K562 (cell line): ENCODE data around the gene PLEKHN1. TPM values are rescaled to one million over a fixed set of nuclear protein-coding genes. Genes with fewer than 3 reads are reported as not detected.
A peak's percentile ranks its signal among the peaks of the same experiment; 100 is the strongest.

ENCODE experiments used
- ATAC-seq: fragments of 200-7000 bp; cut with Tn5 transposase; 3 replicates; pipeline ENCODE4 v1.9.1; 2020; ENCODE audit warnings: moderate library complexity
- BruUV-seq: library from RNA; stranded (reverse); fragments of 400-500 nt; replicated peaks from 2 replicates; lab custom pipeline; 2021; lab: Mats Ljungman, UMichigan
- CTCF ChIA-PET: fragments of 300-600 bp; formaldehyde crosslinking; extraction: SDS; loops from one replicate; lab custom pipeline; 2021; ENCODE audit warnings: low intra/inter-chr PET ratio; lab: Yijun Ruan, JAX
- POLR2A ChIA-PET: fragments of 300-600, 350-650 bp; sonication (Branson Sonifier 250); formaldehyde crosslinking; extraction: SDS; loops from one replicate; lab custom pipeline; 2021; ENCODE audit warnings: antibody characterized with exemption, inconsistent platforms; lab: Yijun Ruan, JAX
- DNase-seq, 4 experiments: peaks; one replicate each; pipeline versions ENCODE4 v3.0.0 to v3.0.0-alpha.2; 2011 to 2018; ENCODE audit warnings: low spot score in 3 of 4, mixed read lengths in 3 of 4; ENCODE audit errors: extremely low read depth in 1 of 4
- FAIRE-seq: peaks from 2 replicates; lab custom pipeline; 2011; peaks lifted over from hg19 to GRCh38; lab: Jason Lieb, UNC
- H2AFZ ChIP-seq: 2 replicates; pipeline ENCODE4 v1.6.0; 2011; ENCODE audit warnings: low read depth, low read length, control low read depth, inconsistent platforms
- H3K27ac ChIP-seq: fragments of 200-600 bp; 3 replicates; pipeline ENCODE4 v1.8.0; 2011; ENCODE audit warnings: low read depth, mild to moderate bottlenecking, control low read depth, inconsistent platforms, low read length, moderate library complexity, mixed read lengths; ENCODE audit errors: extremely low read depth
- H3K27me3 ChIP-seq, 2 experiments: fragments of 300-600 bp in 1 of 2; 2 replicates in 1 of 2; 3 replicates in 1 of 2; pipeline versions ENCODE4 v1.6.0 to v1.8.0; 2011; ENCODE audit warnings: inconsistent platforms in 2 of 2, low read length in 2 of 2, mild to moderate bottlenecking in 1 of 2, mixed read lengths in 1 of 2, moderate library complexity in 1 of 2; ENCODE audit not compliant: control insufficient read depth in 2 of 2, insufficient read depth in 2 of 2
- H3K36me3 ChIP-seq: fragments of 300-600 bp; 3 replicates; pipeline ENCODE4 v1.8.0; 2011; ENCODE audit warnings: mild to moderate bottlenecking, low read length, inconsistent platforms; ENCODE audit not compliant: control insufficient read depth, insufficient read depth
- H3K4me1 ChIP-seq, 2 experiments: fragments of 200-600 bp in 1 of 2; replicated peaks in 1 of 2; 2 replicates in 1 of 2; 3 replicates in 1 of 2; pipeline versions ENCODE4 v1.5.1 to v1.8.0; 2011; ENCODE audit warnings: inconsistent platforms in 2 of 2, low read length in 2 of 2, mild to moderate bottlenecking in 1 of 2, mixed read lengths in 1 of 2, moderate library complexity in 1 of 2; ENCODE audit not compliant: control insufficient read depth in 2 of 2, insufficient read depth in 2 of 2
- H3K4me2 ChIP-seq: 2 replicates; pipeline ENCODE4 v1.6.1; 2011; ENCODE audit warnings: low read length, control low read depth, inconsistent platforms, mixed read lengths; ENCODE audit not compliant: insufficient read depth
- H3K4me3 ChIP-seq: fragments of 200-600 bp; sonication (generic), shearing (Covaris generic); 2 replicates; pipeline ENCODE4 v1.5.1; 2016; ENCODE audit warnings: control low read depth, inconsistent platforms
- H3K79me2 ChIP-seq: fragments of 200-600 bp; 3 replicates; pipeline ENCODE4 v1.8.0; 2011; ENCODE audit warnings: low read length, inconsistent platforms; ENCODE audit not compliant: control insufficient read depth, insufficient read depth
- H3K9ac ChIP-seq, 2 experiments: 2 replicates each; pipeline versions ENCODE4 v1.6.0 to v1.6.1; 2011; ENCODE audit warnings: low read depth in 2 of 2, low read length in 2 of 2, control low read depth in 1 of 2, inconsistent platforms in 1 of 2, mild to moderate bottlenecking in 1 of 2, mixed read lengths in 1 of 2; ENCODE audit not compliant: insufficient read depth in 1 of 2
- H3K9me1 ChIP-seq: one replicate; pipeline ENCODE4 v1.6.0; 2011; ENCODE audit warnings: inconsistent platforms, mild to moderate bottlenecking, low read length, moderate library complexity; ENCODE audit not compliant: control insufficient read depth, insufficient read depth
- H3K9me3 ChIP-seq: replicated peaks from 2 replicates; pipeline ENCODE4 v1.5.1; 2011; ENCODE audit warnings: low read depth, low read length, inconsistent platforms; ENCODE audit not compliant: control insufficient read depth, insufficient read depth
- H4K20me1 ChIP-seq: replicated peaks from 2 replicates; pipeline ENCODE4 v1.6.1; 2011; ENCODE audit warnings: low read length, inconsistent platforms, mixed read lengths; ENCODE audit not compliant: control insufficient read depth, insufficient read depth
- BCOR ChIP-seq: fragments of 450-650 bp; IDR thresholded peaks from 2 replicates; pipeline ENCODE4 v1.6.1; 2016
- CCNT2 ChIP-seq: IDR thresholded peaks from 2 replicates; pipeline ENCODE4 v1.6.1; 2011; ENCODE audit warnings: borderline replicate concordance, low read depth, mild to moderate bottlenecking, moderate library complexity, mixed read lengths, low read length; ENCODE audit not compliant: insufficient read length; ENCODE audit errors: extremely low read depth
- CEBPG ChIP-seq, 3 experiments: fragments of 200-800 bp in 1 of 3; sonication (Bioruptor generic) in 1 of 3; sonication (generic) in 1 of 3; formaldehyde crosslinking in 1 of 3; IDR thresholded peaks in 2 of 3; conservative IDR thresholded peaks in 1 of 3; 2 replicates each; pipeline versions ENCODE4 v1.6.1 to v1.8.0; 2016 to 2022; ENCODE audit warnings: missing compliant biosample characterization in 2 of 3, missing genetic modification characterization in 2 of 3, mild to moderate bottlenecking in 1 of 3, missing genetic modification reagents in 1 of 3
- E2F3 ChIP-seq: fragments of 250-450 bp; sonication (Bioruptor Pico); IDR thresholded peaks from 2 replicates; pipeline ENCODE4 v1.4.0; 2020; ENCODE audit warnings: mild to moderate bottlenecking
- HBP1 ChIP-seq: fragments of 450-650 bp; formaldehyde crosslinking; IDR thresholded peaks from 2 replicates; pipeline ENCODE4 v1.4.0; 2022; ENCODE audit warnings: missing genetic modification characterization
- HNRNPL ChIP-seq: fragments of 200-400 bp; formaldehyde crosslinking; IDR thresholded peaks from 2 replicates; pipeline ENCODE4 v1.6.1; 2017; ENCODE audit warnings: low read depth, mild to moderate bottlenecking, low read length
- ID3 ChIP-seq, 2 experiments: fragments of 250-450 bp in 1 of 2; fragments of 450-650 bp in 1 of 2; sonication (Bioruptor Pico) in 1 of 2; IDR thresholded peaks; 2 replicates each; pipeline versions ENCODE4 v1.6.1 to v1.8.0; 2016 to 2021; ENCODE audit warnings: mild to moderate bottlenecking in 2 of 2, moderate library complexity in 2 of 2, missing compliant biosample characterization in 1 of 2, missing genetic modification characterization in 1 of 2
- PHF21A ChIP-seq: fragments of 450-650 bp; IDR thresholded peaks from 2 replicates; pipeline ENCODE4 v1.6.1; 2017; ENCODE audit warnings: low read depth, borderline replicate concordance
- PTTG1 ChIP-seq: fragments of 450-650 bp; IDR thresholded peaks from 2 replicates; pipeline ENCODE4 v1.6.1; 2016; ENCODE audit warnings: low read depth, mild to moderate bottlenecking, missing genetic modification characterization, missing compliant biosample characterization
- RBFOX2 ChIP-seq: fragments of 200-400 bp; formaldehyde crosslinking; IDR thresholded peaks from 2 replicates; pipeline ENCODE4 v1.6.1; 2017; ENCODE audit warnings: low read depth, mild to moderate bottlenecking, low read length, moderate library complexity
- RBM34 ChIP-seq: fragments of 200-400 bp; formaldehyde crosslinking; IDR thresholded peaks from 2 replicates; pipeline ENCODE4 v1.6.1; 2018; ENCODE audit warnings: low read length, borderline replicate concordance; ENCODE audit not compliant: insufficient read depth
- ZC3H11A ChIP-seq: IDR thresholded peaks from 2 replicates; pipeline ENCODE4 v1.6.1; 2012; ENCODE audit warnings: low read depth, low read length, improper control_type of control experiment
- WGBS: fragments of 100-300 bp; shearing (Covaris generic); methylation state at CpG from one replicate; pipeline ENCODE4 v1.1.6; 2016; ENCODE audit warnings: low coverage, mixed read lengths; ENCODE audit not compliant: insufficient coverage; ENCODE audit errors: missing lambda C conversion rate; 5-methylcytosine and 5-hydroxymethylcytosine counted together
- in situ Hi-C: fragments of 300-500 bp; cut with MboI; formaldehyde crosslinking; loops from 4 replicates; pipeline ENCODE4 v1.15.0; 2018; ENCODE audit warnings: inconsistent platforms, mixed read lengths
- intact Hi-C: fragments of 100-400 bp; cut with micrococcal nuclease; formaldehyde crosslinking; loops from 2 replicates; pipeline ENCODE4 v1.14.2; 2022
- polyA plus RNA-seq, 8 experiments: library from polyadenylated mRNA; depleted of rRNA in 4 of 8; stranded (reverse) in 5 of 8; unstranded in 3 of 8; fragments of >200 nt; fragmentation: Nextera tagmentation in 2 of 8; fragmentation: Illumina TruSeq in 1 of 8; extraction: Ambion mirVana in 2 of 8; extraction: Trizol in 1 of 8; gene quantifications; 2 replicates each; pipeline versions ENCODE4 v1.2.1 to v1.2.3, GENCODE V29; 2011 to 2014; ENCODE audit warnings: inconsistent platforms in 1 of 8, missing spikeins in 1 of 8
- total RNA-seq, 7 experiments: library from RNA; depleted of rRNA in 6 of 7; stranded (reverse); fragments of >200 nt in 6 of 7; fragmentation: Illumina TruSeq in 2 of 7; extraction: Trizol in 2 of 7; gene quantifications; 2 replicates each; pipeline versions ENCODE4 v1.2.1 to v1.2.3, GENCODE V29; 2011 to 2021; ENCODE audit warnings: low replicate concordance in 1 of 7
- TF ChIP-seq, protein P1 (sequence below): sonication (generic); formaldehyde crosslinking; IDR thresholded peaks from 2 replicates; pipeline ENCODE4 v1.8.0; 2022; ENCODE audit warnings: mild to moderate bottlenecking, low read depth, missing genetic modification reagents
- TF ChIP-seq, protein P2 (sequence below): sonication (generic); formaldehyde crosslinking; IDR thresholded peaks from 2 replicates; pipeline ENCODE4 v1.8.1; 2023; ENCODE audit warnings: mild to moderate bottlenecking, missing genetic modification reagents

Gene PLEKHN1
- total and polyA plus RNA-seq, 9 of the 15 experiments (the other 6 are each of a cell fraction or from before 2014, with no cell fraction given), result 0.07 to 1.5 (median 0.13) TPM; not detected in 2

DNA sequence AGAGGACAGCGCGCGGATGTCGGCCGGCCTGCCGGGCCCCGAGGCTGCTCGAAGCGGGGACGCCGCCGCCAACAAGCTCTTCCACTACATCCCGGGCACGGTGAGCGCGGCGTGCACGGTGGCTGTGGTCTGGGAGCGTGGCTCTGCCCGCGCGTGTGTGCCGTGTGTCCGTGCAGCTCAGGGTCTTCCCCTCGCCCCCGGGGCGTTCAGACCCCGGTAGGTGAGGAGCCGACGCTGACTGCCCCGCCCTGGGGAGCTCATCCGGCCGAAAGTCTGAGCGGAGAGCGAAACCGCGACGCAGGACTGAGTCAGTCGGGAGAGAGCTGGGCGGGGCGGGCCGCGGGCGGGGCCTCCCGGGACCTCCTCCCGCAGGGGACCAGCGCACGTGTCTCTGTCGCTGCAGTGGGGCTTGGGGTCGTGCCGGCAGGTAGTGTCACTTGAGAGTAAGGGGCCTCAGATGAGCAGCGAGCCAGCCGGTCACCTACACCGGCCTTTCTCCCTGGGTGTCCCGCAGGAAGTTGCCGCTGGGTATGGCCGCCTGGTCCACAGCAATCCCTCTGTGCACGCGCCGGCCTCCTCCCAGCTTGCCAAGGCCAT, 520 bp downstream of the PLEKHN1 start:
- in situ Hi-C loops (no loop called here), intact Hi-C loops (no loop called here)
- H3K4me2 ChIP-seq, result peak overlapping the region; percentile 94
- peak overlapping the region; percentile 54 for H3K4me3 ChIP-seq
- BruUV-seq, result no TSS peak
- peaks cover under 1% of the 10 kb centered on the region; the same call in 1 of the 3 replicates for H3K79me2 ChIP-seq
- H3K9me3 ChIP-seq, result peaks cover 6% of the 10 kb centered on the region
- peaks cover 14 to 73% of the 10 kb centered on the region in 2 experiments; a peak in 4 of 5 replicates for H3K4me1 ChIP-seq
- ATAC-seq (peak; percentile 96), DNase-seq (peak; percentile 90 to 92 (median 92)), FAIRE-seq (peak; percentile 92)
- H3K27ac ChIP-seq, result peak overlapping the region; percentile 71
- CTCF ChIA-PET, result no interaction called here
- no peaks in the 10 kb centered on the region for H4K20me1 ChIP-seq
- peaks cover 37% of the 10 kb centered on the region; the same call in 2 of the 3 replicates for H3K36me3 ChIP-seq
- peak overlapping the region; percentile 98 for H2AFZ ChIP-seq
- no peaks in the 10 kb centered on the region for H3K9me1 ChIP-seq
- WGBS, result 4% methylated on average over 57 of the region's 60 CpGs
- H3K27me3 ChIP-seq, result peaks cover 0 to 4% of the 10 kb centered on the region in 2 experiments; a peak in 2 of 5 replicates
- POLR2A ChIA-PET, result interaction anchor here (0.5 to 1.8 kb wide), 11 partner anchors 9 to 188 kb away, joined by 3 to 10 read pairs (median 3); no protein-coding TSS in a partner anchor
- peak overlapping the region; percentile 64 to 90 for H3K9ac ChIP-seq
- TF ChIP-seq ZC3H11A, result no peak
- no peak for TF ChIP-seq PTTG1 (tag)
- TF ChIP-seq BCOR, result peak; percentile 11; the same call in 1 of the 2 replicates
- peak; percentile 80 for TF ChIP-seq RBFOX2
- 0 out of 2 replicates have a peak, but pooled peaks have one; percentile 28 for TF ChIP-seq CEBPG (CRISPR knock-in tag; IDR thresholded peaks at IDR 0.05)
- no peak for TF ChIP-seq CEBPG (tag; conservative IDR thresholded peaks at IDR 0.05 in 1 of 2, IDR thresholded peaks at IDR 0.05 in 1 of 2)
- TF ChIP-seq RBM34, result peak; percentile 37; the same call in 1 of the 2 replicates
- peak; percentile 13 for TF ChIP-seq CCNT2
- TF ChIP-seq HNRNPL, result peak; percentile 26; the same call in 1 of the 2 replicates
- no peak for TF ChIP-seq HBP1 (CRISPR knock-in tag)
- TF ChIP-seq PHF21A, result no peak
- TF ChIP-seq, protein P1, sequence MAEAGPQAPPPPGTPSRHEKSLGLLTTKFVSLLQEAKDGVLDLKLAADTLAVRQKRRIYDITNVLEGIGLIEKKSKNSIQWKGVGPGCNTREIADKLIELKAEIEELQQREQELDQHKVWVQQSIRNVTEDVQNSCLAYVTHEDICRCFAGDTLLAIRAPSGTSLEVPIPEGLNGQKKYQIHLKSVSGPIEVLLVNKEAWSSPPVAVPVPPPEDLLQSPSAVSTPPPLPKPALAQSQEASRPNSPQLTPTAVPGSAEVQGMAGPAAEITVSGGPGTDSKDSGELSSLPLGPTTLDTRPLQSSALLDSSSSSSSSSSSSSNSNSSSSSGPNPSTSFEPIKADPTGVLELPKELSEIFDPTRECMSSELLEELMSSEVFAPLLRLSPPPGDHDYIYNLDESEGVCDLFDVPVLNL (CRISPR knock-in tag), result no peak
- TF ChIP-seq ID3 (CRISPR knock-in tag; IDR thresholded peaks at IDR 0.05), result no peak
- 0 out of 2 replicates have a peak, but pooled peaks have one; percentile 21 for TF ChIP-seq ID3 (tag; IDR thresholded peaks at IDR 0.05)
- peak; percentile 18; the same call in 1 of the 2 replicates for TF ChIP-seq E2F3 (CRISPR knock-in tag)
- TF ChIP-seq, protein P2, sequence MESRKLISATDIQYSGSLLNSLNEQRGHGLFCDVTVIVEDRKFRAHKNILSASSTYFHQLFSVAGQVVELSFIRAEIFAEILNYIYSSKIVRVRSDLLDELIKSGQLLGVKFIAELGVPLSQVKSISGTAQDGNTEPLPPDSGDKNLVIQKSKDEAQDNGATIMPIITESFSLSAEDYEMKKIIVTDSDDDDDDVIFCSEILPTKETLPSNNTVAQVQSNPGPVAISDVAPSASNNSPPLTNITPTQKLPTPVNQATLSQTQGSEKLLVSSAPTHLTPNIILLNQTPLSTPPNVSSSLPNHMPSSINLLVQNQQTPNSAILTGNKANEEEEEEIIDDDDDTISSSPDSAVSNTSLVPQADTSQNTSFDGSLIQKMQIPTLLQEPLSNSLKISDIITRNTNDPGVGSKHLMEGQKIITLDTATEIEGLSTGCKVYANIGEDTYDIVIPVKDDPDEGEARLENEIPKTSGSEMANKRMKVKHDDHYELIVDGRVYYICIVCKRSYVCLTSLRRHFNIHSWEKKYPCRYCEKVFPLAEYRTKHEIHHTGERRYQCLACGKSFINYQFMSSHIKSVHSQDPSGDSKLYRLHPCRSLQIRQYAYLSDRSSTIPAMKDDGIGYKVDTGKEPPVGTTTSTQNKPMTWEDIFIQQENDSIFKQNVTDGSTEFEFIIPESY (CRISPR knock-in tag), result peak; percentile 70
